HepG2 (cell line): ENCODE results near the gene GRIK4. TPM values are rescaled to one million over a fixed set of nuclear protein-coding genes. Genes with fewer than 3 reads are reported as not detected.
A peak's percentile ranks its signal among the peaks of the same experiment; 100 is the strongest.

Experiments
- ATAC-seq: fragments of 200-7000 bp; cut with Tn5 transposase; 3 replicates; pipeline ENCODE4 v1.9.1; 2020; ENCODE audit warnings: mild to moderate bottlenecking, moderate library complexity
- BruUV-seq: library from RNA; stranded (reverse); fragments of 400-500 nt; replicated peaks from 2 replicates; lab custom pipeline; 2021; lab: Mats Ljungman, UMichigan
- CTCF ChIA-PET: fragments of 300-600 bp; formaldehyde crosslinking; extraction: SDS; loops from one replicate; lab custom pipeline; 2021; ENCODE audit warnings: low total read pairs, inconsistent platforms, low intra/inter-chr PET ratio; lab: Yijun Ruan, JAX
- POLR2A ChIA-PET: fragments of 350-600 bp; sonication (Branson Sonifier 250); formaldehyde crosslinking; loops from one replicate; lab custom pipeline; 2020; ENCODE audit warnings: antibody characterized with exemption, inconsistent platforms; lab: Yijun Ruan, JAX
- DNase-seq: peaks from one replicate; pipeline ENCODE4 v3.0.0-alpha.2; 2015; ENCODE audit warnings: low spot score
- FAIRE-seq: peaks from 3 replicates; lab custom pipeline; 2011; peaks lifted over from hg19 to GRCh38; lab: Jason Lieb, UNC
- H2AFZ ChIP-seq: one replicate; pipeline ENCODE4 v1.6.1; 2011; ENCODE audit warnings: low read length, inconsistent platforms
- H3K27ac ChIP-seq: fragments of 300-600 bp; 3 replicates; pipeline ENCODE4 v1.8.0; 2011; ENCODE audit warnings: mixed run types, mild to moderate bottlenecking, mixed read lengths, low read length, inconsistent platforms; ENCODE audit not compliant: insufficient read depth; ENCODE audit errors: extremely low read length
- H3K27me3 ChIP-seq, 2 experiments: fragments of 200-600 bp in 1 of 2; 2 replicates in 1 of 2; 3 replicates in 1 of 2; pipeline versions ENCODE4 v1.6.0 to v1.8.0; 2011; ENCODE audit warnings: low read length in 2 of 2, mild to moderate bottlenecking in 2 of 2, moderate library complexity in 2 of 2, inconsistent platforms in 1 of 2; ENCODE audit not compliant: insufficient read depth in 2 of 2, control insufficient read depth in 1 of 2
- H3K36me3 ChIP-seq, 2 experiments: fragments of 200-600 bp in 1 of 2; replicated peaks in 1 of 2; 2 replicates in 1 of 2; 3 replicates in 1 of 2; pipeline versions ENCODE4 v1.5.1 to v1.8.0; 2011; ENCODE audit warnings: low read length in 2 of 2, inconsistent platforms in 1 of 2; ENCODE audit not compliant: insufficient read depth in 2 of 2, control insufficient read depth in 1 of 2
- H3K4me1 ChIP-seq: 2 replicates; pipeline ENCODE4 v1.5.1; 2012; ENCODE audit warnings: low read length, inconsistent platforms; ENCODE audit not compliant: insufficient read depth
- H3K4me2 ChIP-seq: 2 replicates; pipeline ENCODE4 v1.6.0; 2011; ENCODE audit warnings: low read depth, low read length, inconsistent platforms
- H3K4me3 ChIP-seq, 3 experiments: fragments of 200-600 bp in 1 of 3; sonication (generic), shearing (Covaris generic) in 1 of 3; replicated peaks in 1 of 3; 2 replicates each; pipeline ENCODE4 v1.5.1; 2011 to 2016; ENCODE audit warnings: low read length in 3 of 3, inconsistent platforms in 2 of 3, low read depth in 2 of 3, mild to moderate bottlenecking in 2 of 3, control low read depth in 1 of 3, mixed read lengths in 1 of 3; ENCODE audit not compliant: insufficient read depth in 1 of 3
- H3K79me2 ChIP-seq: one replicate; pipeline ENCODE4 v1.6.1; 2011; ENCODE audit warnings: low read length, inconsistent platforms; ENCODE audit not compliant: insufficient read depth
- H3K9ac ChIP-seq: 2 replicates; pipeline ENCODE4 v1.6.0; 2011; ENCODE audit warnings: mild to moderate bottlenecking, low read depth, low read length, inconsistent platforms; ENCODE audit not compliant: insufficient read depth
- H3K9me3 ChIP-seq: 2 replicates; pipeline ENCODE4 v1.5.1; 2012; ENCODE audit warnings: mild to moderate bottlenecking, low read length
- H4K20me1 ChIP-seq: 2 replicates; pipeline ENCODE4 v1.6.0; 2011; ENCODE audit warnings: inconsistent platforms, mild to moderate bottlenecking, low read length, moderate library complexity; ENCODE audit not compliant: insufficient read depth
- HES4 ChIP-seq: sonication (generic); formaldehyde crosslinking; IDR thresholded peaks from 2 replicates; pipeline ENCODE4 v1.9.0; 2021; ENCODE audit warnings: mild to moderate bottlenecking, missing genetic modification reagents, borderline replicate concordance
- HNRNPL ChIP-seq: fragments of 200-400 bp; formaldehyde crosslinking; IDR thresholded peaks from 2 replicates; pipeline ENCODE4 v1.6.1; 2017; ENCODE audit warnings: mild to moderate bottlenecking, low read depth, low read length
- LCORL ChIP-seq, 2 experiments: fragments of 450-650 bp in 1 of 2; sonication (generic) in 1 of 2; formaldehyde crosslinking in 1 of 2; IDR thresholded peaks; 2 replicates each; pipeline versions ENCODE4 v1.5.0 to v1.6.1; 2017 to 2020; ENCODE audit warnings: antibody characterized with exemption in 1 of 2, missing genetic modification reagents in 1 of 2
- NRL ChIP-seq: sonication (generic); formaldehyde crosslinking; IDR thresholded peaks from 2 replicates; pipeline ENCODE4 v1.5.0; 2020; ENCODE audit warnings: missing genetic modification reagents, mild to moderate bottlenecking, moderate library complexity, borderline replicate concordance
- ZNF263 ChIP-seq: sonication (generic); formaldehyde crosslinking; IDR thresholded peaks from 2 replicates; pipeline ENCODE4 v1.4.0; 2020; ENCODE audit warnings: missing genetic modification reagents
- ZNF362 ChIP-seq: sonication (generic); formaldehyde crosslinking; IDR thresholded peaks from 2 replicates; pipeline ENCODE4 v1.4.0; 2020; ENCODE audit warnings: missing genetic modification reagents, mild to moderate bottlenecking, borderline replicate concordance
- ZNF44 ChIP-seq: sonication (generic); formaldehyde crosslinking; IDR thresholded peaks from 2 replicates; pipeline ENCODE4 v1.5.1; 2020; ENCODE audit warnings: mild to moderate bottlenecking, missing genetic modification reagents
- WGBS: methylation state at CpG from one replicate; pipeline ENCODE4 v1.1.6; 2017; ENCODE audit warnings: low lambda C conversion rate; 5-methylcytosine and 5-hydroxymethylcytosine counted together
- in situ Hi-C: cut with HindIII; loops from 2 replicates; pipeline ENCODE4 v1.10.0; 2017; ENCODE audit warnings: low pct_unique_long_range_greater_than_20kb; ENCODE audit not compliant: extremely low pct_ligation_motif_present
- intact Hi-C: fragments of 100-400 bp; cut with micrococcal nuclease; formaldehyde crosslinking; loops from one replicate; pipeline ENCODE4 v1.10.0; 2022; ENCODE audit not compliant: unreplicated experiment
- polyA plus RNA-seq, 8 experiments: library from polyadenylated mRNA; depleted of rRNA in 3 of 8; stranded (reverse) in 7 of 8; unstranded in 1 of 8; fragments of >200 nt; fragmentation: Illumina TruSeq in 4 of 8; extraction: Trizol in 4 of 8; gene quantifications; 2 replicates each; pipeline versions ENCODE4 v1.2.1 to v1.2.3, GENCODE V29; 2011 to 2016; ENCODE audit warnings: low read depth in 4 of 8, missing spikeins in 1 of 8, mixed read lengths in 1 of 8; ENCODE audit not compliant: insufficient read depth in 1 of 8
- total RNA-seq, 5 experiments: library from RNA; depleted of rRNA; stranded (reverse); fragments of >200 nt; fragmentation: Illumina TruSeq; extraction: Trizol; gene quantifications; 2 replicates each; pipeline ENCODE4 v1.2.3, GENCODE V29; 2016; ENCODE audit warnings: low read depth in 1 of 5

GRIK4 gene
- total and polyA plus RNA-seq, 2 of the 13 experiments (the other 11 are each of a cell fraction or from before 2014, with no cell fraction given), result 0.04 to 0.07 TPM

- intact Hi-C loops, result loop anchor here (1.0 to 10.0 kb wide), 5 partner anchors 173 to 601 kb away; no protein-coding TSS in a partner anchor
- in situ Hi-C loops, result loop anchor here (5.0 to 10.0 kb wide), 3 partner anchors 175 to 440 kb away; no protein-coding TSS in a partner anchor
- no TSS peak for BruUV-seq
- ChIA-PET CTCF (interaction anchor here (0.7 to 3.2 kb wide), 6 partner anchors 148 to 440 kb away, joined by 4 to 33 read pairs (median 6); no protein-coding TSS in a partner anchor), POLR2A (no interaction called here)
- Histone ChIP-seq H3K9me3 (no peaks in the 10 kb centered on the region), H3K36me3 (no peaks in the 10 kb centered on the region), H4K20me1 (no peaks in the 10 kb centered on the region), H3K9ac (no peak overlapping the region), H3K4me2 (peak overlapping the region; percentile 63), H3K4me3 (peak overlapping the region in 1 of 3 experiments; percentile 50; a peak in 2 of 6 replicates), H3K79me2 (no peaks in the 10 kb centered on the region), H3K27me3 (peaks cover 4 to 75% of the 10 kb centered on the region in 2 experiments), H3K4me1 (peaks cover 5% of the 10 kb centered on the region), H2AFZ (no peak overlapping the region), H3K27ac (no peak overlapping the region)
- TF ChIP-seq ZNF263 (CRISPR knock-in tag) (peak; percentile 80), HES4 (CRISPR knock-in tag) (no peak)
- DNase-seq, result no peak
- WGBS, result 17% methylated on average over 36 of the region's 73 CpGs
- no peak for FAIRE-seq
- no peak for ATAC-seq
Observed at GRCh38 chr11:120511820-120512738, 531 bp downstream of the GRIK4 start.

GRCh38 chr11:120512739-120513435 lies 1.3 kb downstream of the GRIK4 start:
- BruUV-seq, result no TSS peak
- TF ChIP-seq HNRNPL, result peak; percentile 62; the same call in 1 of the 2 replicates
- TF ChIP-seq ZNF362, result no peak
- no peak for TF ChIP-seq NRL (CRISPR knock-in tag)
- TF ChIP-seq LCORL (IDR thresholded peaks at IDR 0.05), result no peak
- no peak for TF ChIP-seq LCORL (CRISPR knock-in tag; IDR thresholded peaks at IDR 0.05)
- TF ChIP-seq ZNF44, result no peak
- no peak for ATAC-seq
- 62% methylated on average over 12 of the region's 22 CpGs for WGBS
- Histone ChIP-seq H3K4me3 (no peak overlapping the region), H3K4me1 (peaks cover 13% of the 10 kb centered on the region), H3K9ac (no peak overlapping the region), H3K36me3 (no peaks in the 10 kb centered on the region), H3K79me2 (no peaks in the 10 kb centered on the region), H3K4me2 (no peak overlapping the region), H3K9me3 (no peaks in the 10 kb centered on the region), H4K20me1 (no peaks in the 10 kb centered on the region), H3K27me3 (peaks cover 6 to 76% of the 10 kb centered on the region in 2 experiments), H2AFZ (no peak overlapping the region), H3K27ac (no peak overlapping the region)
- no peak for DNase-seq
- ChIA-PET POLR2A (no interaction called here), CTCF (interaction anchor here (3.2 kb wide), 1 partner anchor 172 kb away, joined by 33 read pairs; no protein-coding TSS in a partner anchor)
- intact Hi-C loops (loop anchor here (10.0 kb wide), 2 partner anchors 292 to 412 kb away; no protein-coding TSS in a partner anchor), in situ Hi-C loops (loop anchor here (5.0 to 10.0 kb wide), 3 partner anchors 174 to 439 kb away; no protein-coding TSS in a partner anchor)
- no peak for FAIRE-seq
